Ascending aorta (tissue), 2 donors: Measurements from ENCODE around the gene PCP2. TPM values are rescaled to one million over a fixed set of nuclear protein-coding genes. Genes with fewer than 3 reads are reported as not detected.
"Not testable (repeated sequence)": the region's sequence is repeated elsewhere in the genome, so short reads cannot be mapped to it uniquely, and the experiment has no call there.

Experiments
- DNase-seq, 2 donors: peaks; one replicate each; pipeline ENCODE4 v3.0.0-alpha.2; 2019; ENCODE audit warnings: low spot score in 2 of 2
- H3K27ac ChIP-seq, 2 donors: fragments of 200-600 bp; sonication (generic); one replicate each; pipeline ENCODE4 v1.5.1; 2016 to 2017; ENCODE audit warnings: mild to moderate bottlenecking in 1 of 2
- H3K27me3 ChIP-seq: fragments of 200-600 bp; sonication (generic); one replicate; pipeline ENCODE4 v1.5.1; 2017
- H3K36me3 ChIP-seq, 2 donors: fragments of 200-600 bp; sonication (generic); one replicate each; pipeline ENCODE4 v1.5.1; 2016
- H3K4me1 ChIP-seq, 2 donors: fragments of 200-600 bp; sonication (generic); one replicate each; pipeline ENCODE4 v1.5.1; 2016 to 2017; ENCODE audit warnings: mild to moderate bottlenecking in 1 of 2
- H3K4me3 ChIP-seq, 2 donors: fragments of 200-600 bp; sonication (generic); one replicate each; pipeline ENCODE4 v1.5.1; 2016 to 2017; ENCODE audit warnings: mild to moderate bottlenecking in 1 of 2
- H3K9me3 ChIP-seq, 2 donors: fragments of 200-600 bp; sonication (generic); one replicate each; pipeline ENCODE4 v1.5.1; 2016
- intact Hi-C: fragments of 100-400 bp; cut with DNase I; formaldehyde crosslinking; loops from one replicate; pipeline ENCODE4 v1.15.1; 2023
- total RNA-seq: library from RNA; depleted of rRNA; stranded (reverse); fragments of >200 nt; gene quantifications from one replicate; pipeline ENCODE4 v1.1.0, GENCODE V29; 2016
- TF ChIP-seq, protein P1 (sequence below), 3 experiments: fragments of 200-600 bp in 2 of 3; fragments of 450-650 bp in 1 of 3; sonication (generic) in 2 of 3; IDR thresholded peaks; one replicate each; pipeline ENCODE4 v1.5.1; 2016 to 2019; ENCODE audit warnings: antibody characterized with exemption in 3 of 3, mild to moderate bottlenecking in 1 of 3, moderate library complexity in 1 of 3

Gene PCP2
- total RNA-seq, 1 donor from 2014 or later: not detected

DNA sequence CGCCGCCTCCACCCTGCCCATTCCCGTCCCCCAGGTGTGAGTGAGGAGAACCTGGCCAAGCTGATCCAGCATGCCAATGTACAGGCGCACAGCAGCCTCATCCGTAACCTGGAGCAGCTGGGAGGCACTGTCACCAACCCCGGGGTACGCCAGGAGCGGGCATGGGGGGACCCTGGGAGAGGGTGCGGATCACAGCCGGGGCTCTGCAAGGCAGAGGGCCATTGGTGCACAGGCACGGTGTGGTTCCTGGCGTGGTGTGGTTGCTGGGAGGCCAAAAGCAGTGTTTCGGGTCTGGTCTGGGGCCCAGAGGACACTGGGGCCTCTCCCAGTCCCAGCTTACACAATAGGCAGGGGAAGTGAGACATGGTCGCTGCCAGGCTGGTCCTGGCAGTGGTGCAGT is 11.6 kb upstream of the PCP2 start:
- H3K27ac ChIP-seq: no peak overlapping the region
- no peaks in the 10 kb centered on the region for H3K27me3 ChIP-seq
- TF ChIP-seq, protein P1, sequence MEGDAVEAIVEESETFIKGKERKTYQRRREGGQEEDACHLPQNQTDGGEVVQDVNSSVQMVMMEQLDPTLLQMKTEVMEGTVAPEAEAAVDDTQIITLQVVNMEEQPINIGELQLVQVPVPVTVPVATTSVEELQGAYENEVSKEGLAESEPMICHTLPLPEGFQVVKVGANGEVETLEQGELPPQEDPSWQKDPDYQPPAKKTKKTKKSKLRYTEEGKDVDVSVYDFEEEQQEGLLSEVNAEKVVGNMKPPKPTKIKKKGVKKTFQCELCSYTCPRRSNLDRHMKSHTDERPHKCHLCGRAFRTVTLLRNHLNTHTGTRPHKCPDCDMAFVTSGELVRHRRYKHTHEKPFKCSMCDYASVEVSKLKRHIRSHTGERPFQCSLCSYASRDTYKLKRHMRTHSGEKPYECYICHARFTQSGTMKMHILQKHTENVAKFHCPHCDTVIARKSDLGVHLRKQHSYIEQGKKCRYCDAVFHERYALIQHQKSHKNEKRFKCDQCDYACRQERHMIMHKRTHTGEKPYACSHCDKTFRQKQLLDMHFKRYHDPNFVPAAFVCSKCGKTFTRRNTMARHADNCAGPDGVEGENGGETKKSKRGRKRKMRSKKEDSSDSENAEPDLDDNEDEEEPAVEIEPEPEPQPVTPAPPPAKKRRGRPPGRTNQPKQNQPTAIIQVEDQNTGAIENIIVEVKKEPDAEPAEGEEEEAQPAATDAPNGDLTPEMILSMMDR (IDR thresholded peaks at IDR 0.05): no peak
- no peaks in the 10 kb centered on the region for H3K4me1 ChIP-seq
- intact Hi-C loops: no loop called here
- no peak overlapping the region for H3K4me3 ChIP-seq
- no peak for DNase-seq
- H3K9me3 ChIP-seq: no peaks in the 10 kb centered on the region
- H3K36me3 ChIP-seq: no peaks in the 10 kb centered on the region

DNA sequence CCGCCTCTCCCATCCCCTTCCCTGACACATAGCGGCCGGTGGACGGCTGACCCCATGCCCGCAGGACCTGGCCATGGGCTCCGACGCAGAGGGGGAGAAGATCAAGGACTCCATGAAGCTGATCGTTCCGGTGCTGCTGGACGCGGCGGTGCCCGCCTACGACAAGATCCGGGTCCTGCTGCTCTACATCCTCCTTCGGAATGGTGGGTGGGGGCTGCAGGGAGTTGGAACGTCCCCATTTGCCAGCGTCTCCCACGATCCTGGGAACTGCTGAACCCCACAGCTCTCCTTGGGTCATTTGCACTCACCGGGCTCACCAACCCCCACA is 11.0 kb upstream of the PCP2 start:
- TF ChIP-seq, protein P1 (IDR thresholded peaks at IDR 0.05): no peak
- no peak for DNase-seq
- H3K27me3 ChIP-seq: no peaks in the 10 kb centered on the region

GRCh38 chr19:7643629-7644549 is 10.4 kb upstream of the PCP2 start:
- intact Hi-C loops, H3K9me3 ChIP-seq, H3K36me3 ChIP-seq, H3K4me3 ChIP-seq, H3K27me3 ChIP-seq, H3K4me1 ChIP-seq, DNase-seq, H3K27ac ChIP-seq: not testable (repeated sequence)

More for the DNA sequence above, 11.0 kb upstream of the PCP2 start:
- H3K4me1 ChIP-seq: no peaks in the 10 kb centered on the region
- intact Hi-C loops: no loop called here
- no peak overlapping the region for H3K4me3 ChIP-seq
- H3K27ac ChIP-seq: no peak overlapping the region
- H3K9me3 ChIP-seq: no peaks in the 10 kb centered on the region
- H3K36me3 ChIP-seq: no peaks in the 10 kb centered on the region

DNA sequence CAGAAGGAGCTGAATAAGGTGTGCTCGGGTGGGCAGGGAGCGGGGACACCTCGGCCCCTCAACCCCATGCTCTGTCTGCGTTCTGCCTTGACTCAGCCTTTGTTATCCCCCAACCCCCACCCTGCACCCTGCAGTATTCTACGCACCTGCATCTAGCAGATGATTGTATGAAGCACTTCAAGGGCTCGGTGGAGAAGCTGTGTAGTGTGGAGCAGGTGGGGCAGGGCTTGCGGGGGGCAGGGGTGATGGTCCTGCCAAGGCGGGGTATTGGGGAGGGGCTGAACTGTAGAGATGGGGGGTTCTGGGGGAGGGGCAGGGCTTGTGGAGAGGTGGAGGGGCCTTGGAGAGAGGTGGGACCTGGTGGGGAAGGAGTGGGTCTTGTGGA is 9.5 kb upstream of the PCP2 start:
- no peak overlapping the region for H3K4me3 ChIP-seq

GRCh38 chr19:7642295-7643030 is 8.9 kb upstream of the PCP2 start:
- Histone ChIP-seq H3K36me3 (no peaks in the 10 kb centered on the region), H3K4me1 (no peaks in the 10 kb centered on the region), H3K4me3 (no peak overlapping the region), H3K9me3 (no peaks in the 10 kb centered on the region), H3K27ac (no peak overlapping the region), H3K27me3 (no peaks in the 10 kb centered on the region)
- intact Hi-C loops: no loop called here
- TF ChIP-seq, protein P1 (IDR thresholded peaks at IDR 0.05): no peak
- DNase-seq: no peak

More for the DNA sequence above, 9.5 kb upstream of the PCP2 start:
- no peaks in the 10 kb centered on the region for H3K4me1 ChIP-seq
- no peaks in the 10 kb centered on the region for H3K27me3 ChIP-seq
- intact Hi-C loops: no loop called here
- no peaks in the 10 kb centered on the region for H3K9me3 ChIP-seq
- no peak overlapping the region for H3K27ac ChIP-seq
- H3K36me3 ChIP-seq: no peaks in the 10 kb centered on the region
- DNase-seq: no peak
- TF ChIP-seq, protein P1 (IDR thresholded peaks at IDR 0.05): no peak
